IgD-negative memory B cell (primary cell): ENCODE measurements around the gene MACC1. TPM values are rescaled to one million over a fixed set of nuclear protein-coding genes. Genes with fewer than 3 reads are reported as not detected.

Experiments used
- H3K27ac Mint-ChIP-seq, 3 donors: one replicate each; pipeline ENCODE4 v1.8.0; 2020 to 2022; ENCODE audit warnings: mild to moderate bottlenecking in 3 of 3, mixed read lengths in 3 of 3, moderate library complexity in 1 of 3
- H3K27me3 Mint-ChIP-seq: one replicate; pipeline ENCODE4 v1.8.0; 2021; ENCODE audit warnings: mixed read lengths
- H3K36me3 Mint-ChIP-seq: one replicate; pipeline ENCODE4 v1.8.0; 2020; ENCODE audit warnings: mild to moderate bottlenecking, mixed read lengths
- H3K4me1 Mint-ChIP-seq, 3 donors: one replicate each; pipeline ENCODE4 v1.8.0; 2020 to 2022; ENCODE audit warnings: mixed read lengths in 3 of 3, mild to moderate bottlenecking in 1 of 3
- H3K4me3 Mint-ChIP-seq, 4 donors: one replicate each; pipeline ENCODE4 v1.8.0; 2020 to 2022; ENCODE audit warnings: mild to moderate bottlenecking in 4 of 4, mixed read lengths in 4 of 4, moderate library complexity in 3 of 4
- H3K9me3 Mint-ChIP-seq, 3 donors: one replicate each; pipeline ENCODE4 v1.8.0; 2020 to 2021; ENCODE audit warnings: mixed read lengths in 3 of 3, mild to moderate bottlenecking in 1 of 3
- polyA plus RNA-seq: library from polyadenylated mRNA; unstranded; fragments of 300-500 nt; fragmentation: Illumina TruSeq; gene quantifications from one replicate; pipeline ENCODE4 v1.2.3, GENCODE V29; 2021

MACC1 gene
- polyA plus RNA-seq, 1 donor from 2014 or later: 1.2 TPM

GRCh38 chr7:20237464-20238193 is 20.4 kb upstream of the MACC1 start:
- H3K36me3 Mint-ChIP-seq: peaks cover 1% of the 10 kb centered on the region
- H3K27ac Mint-ChIP-seq: peak overlapping the region in 2 of 3 donors; percentile 64 to 73
- H3K4me3 Mint-ChIP-seq: peak overlapping the region in 2 of 4 donors; percentile 61 to 65
- peaks cover 0 to 1% (median 0%) of the 10 kb centered on the region in 3 donors for H3K9me3 Mint-ChIP-seq
- H3K27me3 Mint-ChIP-seq: no peaks in the 10 kb centered on the region
- peaks cover 33 to 44% (median 39%) of the 10 kb centered on the region in 3 donors for H3K4me1 Mint-ChIP-seq

- H3K36me3 Mint-ChIP-seq: peaks cover 2% of the 10 kb centered on the region
- H3K9me3 Mint-ChIP-seq: peaks cover 0 to 1% (median 0%) of the 10 kb centered on the region in 3 donors
- H3K27me3 Mint-ChIP-seq: no peaks in the 10 kb centered on the region
- no peak overlapping the region for H3K27ac Mint-ChIP-seq
- no peak overlapping the region for H3K4me3 Mint-ChIP-seq
- H3K4me1 Mint-ChIP-seq: peaks cover 34 to 41% (median 35%) of the 10 kb centered on the region in 3 donors
Observed at GRCh38 chr7:20236790-20237189, 19.6 kb upstream of the MACC1 start.

GRCh38 chr7:20236043-20236442 is 18.9 kb upstream of the MACC1 start:
- H3K4me1 Mint-ChIP-seq: peaks cover 28 to 34% (median 33%) of the 10 kb centered on the region in 3 donors
- H3K36me3 Mint-ChIP-seq: peaks cover 2% of the 10 kb centered on the region
- no peak overlapping the region for H3K4me3 Mint-ChIP-seq
- peaks cover 0 to 1% (median 0%) of the 10 kb centered on the region in 3 donors for H3K9me3 Mint-ChIP-seq
- no peaks in the 10 kb centered on the region for H3K27me3 Mint-ChIP-seq
- no peak overlapping the region for H3K27ac Mint-ChIP-seq

GRCh38 chr7:20235288-20235687 is 18.1 kb upstream of the MACC1 start:
- Mint-ChIP-seq H3K4me3 (no peak overlapping the region), H3K36me3 (peaks cover 2% of the 10 kb centered on the region), H3K27me3 (no peaks in the 10 kb centered on the region), H3K4me1 (peaks cover 20 to 29% (median 27%) of the 10 kb centered on the region in 3 donors), H3K27ac (no peak overlapping the region), H3K9me3 (peaks cover 0 to 1% (median 0%) of the 10 kb centered on the region in 3 donors)

- Mint-ChIP-seq H3K9me3 (peaks cover 0 to 1% (median 0%) of the 10 kb centered on the region in 3 donors), H3K4me1 (peaks cover 8 to 16% (median 16%) of the 10 kb centered on the region in 3 donors), H3K27me3 (no peaks in the 10 kb centered on the region), H3K4me3 (no peak overlapping the region), H3K27ac (no peak overlapping the region), H3K36me3 (peaks cover 2% of the 10 kb centered on the region)
Observed at GRCh38 chr7:20233362-20233761, 16.2 kb upstream of the MACC1 start.

- Mint-ChIP-seq H3K36me3 (peaks cover 2% of the 10 kb centered on the region), H3K27ac (no peak overlapping the region), H3K4me1 (peaks cover 5 to 11% (median 11%) of the 10 kb centered on the region in 3 donors), H3K9me3 (peaks cover 0 to 1% (median 0%) of the 10 kb centered on the region in 3 donors), H3K4me3 (no peak overlapping the region), H3K27me3 (no peaks in the 10 kb centered on the region)
Observed at GRCh38 chr7:20232848-20233247, 15.7 kb upstream of the MACC1 start.

GRCh38 chr7:20229646-20230500 is 12.7 kb upstream of the MACC1 start:
- H3K36me3 Mint-ChIP-seq: peaks cover 4% of the 10 kb centered on the region
- peaks cover 0 to 15% (median 10%) of the 10 kb centered on the region in 3 donors for H3K4me1 Mint-ChIP-seq
- no peaks in the 10 kb centered on the region for H3K27me3 Mint-ChIP-seq
- peak overlapping the region in 1 of 3 donors; percentile 20 for H3K27ac Mint-ChIP-seq
- H3K4me3 Mint-ChIP-seq: no peak overlapping the region
- no peaks in the 10 kb centered on the region for H3K9me3 Mint-ChIP-seq

- Mint-ChIP-seq H3K4me1 (peaks cover 0 to 15% (median 9%) of the 10 kb centered on the region in 3 donors), H3K4me3 (no peak overlapping the region), H3K9me3 (no peaks in the 10 kb centered on the region), H3K36me3 (peaks cover 4% of the 10 kb centered on the region), H3K27me3 (no peaks in the 10 kb centered on the region), H3K27ac (no peak overlapping the region)
Observed at GRCh38 chr7:20229081-20229480, 11.9 kb upstream of the MACC1 start.

- Mint-ChIP-seq H3K4me3 (no peak overlapping the region), H3K9me3 (no peaks in the 10 kb centered on the region), H3K36me3 (peaks cover 4% of the 10 kb centered on the region), H3K4me1 (peaks cover 0 to 11% (median 7%) of the 10 kb centered on the region in 3 donors), H3K27ac (no peak overlapping the region), H3K27me3 (no peaks in the 10 kb centered on the region)
Observed at GRCh38 chr7:20228654-20229053, 11.5 kb upstream of the MACC1 start.

GRCh38 chr7:20227291-20227795 is 10.2 kb upstream of the MACC1 start:
- Mint-ChIP-seq H3K9me3 (no peaks in the 10 kb centered on the region), H3K36me3 (peaks cover 2% of the 10 kb centered on the region), H3K4me1 (peaks cover 0 to 6% (median 0%) of the 10 kb centered on the region in 3 donors), H3K27me3 (no peaks in the 10 kb centered on the region), H3K4me3 (no peak overlapping the region), H3K27ac (no peak overlapping the region)

GRCh38 chr7:20226860-20227259 is 9.7 kb upstream of the MACC1 start:
- Mint-ChIP-seq H3K27me3 (no peaks in the 10 kb centered on the region), H3K9me3 (no peaks in the 10 kb centered on the region), H3K4me3 (no peak overlapping the region), H3K4me1 (peaks cover 0 to 6% (median 0%) of the 10 kb centered on the region in 3 donors), H3K36me3 (peaks cover 2% of the 10 kb centered on the region), H3K27ac (no peak overlapping the region)

- peaks cover 2% of the 10 kb centered on the region for H3K36me3 Mint-ChIP-seq
- H3K27ac Mint-ChIP-seq: no peak overlapping the region
- peaks cover 8 to 14% (median 9%) of the 10 kb centered on the region in 3 donors for H3K4me1 Mint-ChIP-seq
- no peaks in the 10 kb centered on the region for H3K27me3 Mint-ChIP-seq
- H3K4me3 Mint-ChIP-seq: no peak overlapping the region
- H3K9me3 Mint-ChIP-seq: no peaks in the 10 kb centered on the region
Observed at GRCh38 chr7:20225384-20225783, 8.2 kb upstream of the MACC1 start.

- Mint-ChIP-seq H3K36me3 (peaks cover 2% of the 10 kb centered on the region), H3K9me3 (no peaks in the 10 kb centered on the region), H3K4me1 (peaks cover 21 to 22% (median 21%) of the 10 kb centered on the region in 3 donors), H3K4me3 (no peak overlapping the region), H3K27me3 (no peaks in the 10 kb centered on the region), H3K27ac (no peak overlapping the region)
Observed at GRCh38 chr7:20224025-20224424, 6.8 kb upstream of the MACC1 start.

- no peak overlapping the region for H3K4me3 Mint-ChIP-seq
- no peaks in the 10 kb centered on the region for H3K9me3 Mint-ChIP-seq
- peaks cover 2% of the 10 kb centered on the region for H3K36me3 Mint-ChIP-seq
- peaks cover 28 to 29% (median 28%) of the 10 kb centered on the region in 3 donors for H3K4me1 Mint-ChIP-seq
- no peak overlapping the region for H3K27ac Mint-ChIP-seq
- H3K27me3 Mint-ChIP-seq: no peaks in the 10 kb centered on the region
Observed at GRCh38 chr7:20223356-20223755, 6.2 kb upstream of the MACC1 start.
